Mononuclear cell (primary cell): ENCODE data around the gene SH2D6. TPM values are rescaled to one million over a fixed set of nuclear protein-coding genes. Genes with fewer than 3 reads are reported as not detected.
"Not testable (repeated sequence)": the region's sequence is repeated elsewhere in the genome, so short reads cannot be mapped to it uniquely, and the experiment has no call there.

Experiments
- H3K27me3 ChIP-seq: 2 replicates; pipeline ENCODE4 v1.6.0; 2011; ENCODE audit warnings: low read length, control low read depth; ENCODE audit not compliant: insufficient read depth
- H3K4me1 ChIP-seq: 2 replicates; pipeline ENCODE4 v1.5.1; 2011; ENCODE audit warnings: mild to moderate bottlenecking, low read length, control low read depth; ENCODE audit not compliant: insufficient read depth
- H3K4me3 ChIP-seq: 2 replicates; pipeline ENCODE4 v1.5.1; 2011; ENCODE audit warnings: mild to moderate bottlenecking, low read length, moderate library complexity
- H3K9me3 ChIP-seq: 2 replicates; pipeline ENCODE4 v1.5.1; 2011; ENCODE audit warnings: low read depth, mild to moderate bottlenecking, control low read depth, low read length
- total RNA-seq: library from RNA; depleted of rRNA; stranded (reverse); fragments of >200 nt; gene quantifications from one replicate; pipeline ENCODE4 v1.2.3, GENCODE V29; 2012

The SH2D6 gene
- total RNA-seq, 1 donor = 0.42 TPM

DNA sequence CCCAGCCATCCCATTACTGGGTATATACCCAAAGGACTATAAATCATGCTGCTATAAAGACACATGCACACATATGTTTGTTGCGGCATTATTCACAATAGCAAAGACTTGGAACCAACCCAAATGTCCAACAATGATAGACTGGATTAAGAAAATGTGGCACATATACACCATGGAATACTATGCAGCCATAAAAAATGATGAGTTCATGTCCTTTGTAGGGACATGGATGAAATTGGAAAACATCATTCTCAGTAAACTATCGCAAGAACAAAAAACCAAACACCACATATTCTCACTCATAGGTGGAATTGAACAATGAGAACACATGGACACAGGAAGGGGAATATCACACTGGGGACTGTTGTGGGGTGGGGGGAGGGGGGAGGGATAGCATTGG lies 66.1 kb downstream of the SH2D6 start:
- H3K4me3 ChIP-seq, H3K27me3 ChIP-seq, H3K9me3 ChIP-seq: not testable (repeated sequence)

GRCh38 chr2:85485815-85486214 lies 67.3 kb downstream of the SH2D6 start:
- H3K4me3 ChIP-seq = no peak overlapping the region
- no peaks in the 10 kb centered on the region for H3K27me3 ChIP-seq
- peaks cover 5% of the 10 kb centered on the region for H3K4me1 ChIP-seq
- no peaks in the 10 kb centered on the region for H3K9me3 ChIP-seq

More for the DNA sequence above, 66.1 kb downstream of the SH2D6 start:
- H3K4me1 ChIP-seq = not testable (repeated sequence)

Other genes starting within 250 kb of the SH2D6 start
- gene TGOLN2, start 90.7 kb upstream of the SH2D6 start, total RNA-seq = 154 TPM
- gene RETSAT, start 64.2 kb upstream of the SH2D6 start, total RNA-seq = 6.9 TPM
- gene ELMOD3, start 63.9 kb upstream of the SH2D6 start, total RNA-seq = 12.8 TPM
- gene CAPG, start 8.3 kb upstream of the SH2D6 start, total RNA-seq = 107 TPM
- 67.0 TPM for gene MAT2A, start 120.5 kb downstream of the SH2D6 start, total RNA-seq
- gene GGCX, start 142.8 kb downstream of the SH2D6 start, total RNA-seq = 11.0 TPM
- gene VAMP8, start 158.9 kb downstream of the SH2D6 start, total RNA-seq = 27.6 TPM
- gene VAMP5, start 165.7 kb downstream of the SH2D6 start, total RNA-seq = 8.9 TPM
- gene RNF181, start 177.0 kb downstream of the SH2D6 start, total RNA-seq = 55.9 TPM
- gene TMEM150A, start 184.0 kb downstream of the SH2D6 start, total RNA-seq = 3.1 TPM
- gene C2orf68, start 193.4 kb downstream of the SH2D6 start, total RNA-seq = 24.0 TPM
- 58.7 TPM for gene USP39, start 197.5 kb downstream of the SH2D6 start, total RNA-seq
- not detected for gene SFTPB, start 249.5 kb downstream of the SH2D6 start, total RNA-seq